Ovary (tissue), 3 donors: ENCODE data around the gene ASB15.

Experiments used
- POLR2A ChIP-seq: fragments of 450-650 bp; IDR thresholded peaks from one replicate; pipeline ENCODE4 v1.6.1; 2017; ENCODE audit warnings: antibody characterized with exemption, mild to moderate bottlenecking, moderate library complexity
- TF ChIP-seq, protein P1 (sequence below), 3 donors: fragments of 450-650 bp in 2 of 3; fragments of 200-600 bp in 1 of 3; IDR thresholded peaks; one replicate each; pipeline versions ENCODE4 v1.5.1 to v1.8.0; 2016 to 2022; ENCODE audit warnings: antibody characterized with exemption in 3 of 3, mild to moderate bottlenecking in 1 of 3
- donor health status: DM: no; HTN: no; CAD: no.

- TF ChIP-seq, protein P1, sequence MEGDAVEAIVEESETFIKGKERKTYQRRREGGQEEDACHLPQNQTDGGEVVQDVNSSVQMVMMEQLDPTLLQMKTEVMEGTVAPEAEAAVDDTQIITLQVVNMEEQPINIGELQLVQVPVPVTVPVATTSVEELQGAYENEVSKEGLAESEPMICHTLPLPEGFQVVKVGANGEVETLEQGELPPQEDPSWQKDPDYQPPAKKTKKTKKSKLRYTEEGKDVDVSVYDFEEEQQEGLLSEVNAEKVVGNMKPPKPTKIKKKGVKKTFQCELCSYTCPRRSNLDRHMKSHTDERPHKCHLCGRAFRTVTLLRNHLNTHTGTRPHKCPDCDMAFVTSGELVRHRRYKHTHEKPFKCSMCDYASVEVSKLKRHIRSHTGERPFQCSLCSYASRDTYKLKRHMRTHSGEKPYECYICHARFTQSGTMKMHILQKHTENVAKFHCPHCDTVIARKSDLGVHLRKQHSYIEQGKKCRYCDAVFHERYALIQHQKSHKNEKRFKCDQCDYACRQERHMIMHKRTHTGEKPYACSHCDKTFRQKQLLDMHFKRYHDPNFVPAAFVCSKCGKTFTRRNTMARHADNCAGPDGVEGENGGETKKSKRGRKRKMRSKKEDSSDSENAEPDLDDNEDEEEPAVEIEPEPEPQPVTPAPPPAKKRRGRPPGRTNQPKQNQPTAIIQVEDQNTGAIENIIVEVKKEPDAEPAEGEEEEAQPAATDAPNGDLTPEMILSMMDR (IDR thresholded peaks at IDR 0.05) = no peak
- TF ChIP-seq POLR2A = no peak
Observed at GRCh38 chr7:123621707-123622106, 20.1 kb downstream of the ASB15 start.
